HG02981 (cell line): ENCODE results near the gene FRS2.

Experiments
- ATAC-seq: cut with Tn5 transposase; IDR thresholded peaks from one replicate; pipeline ENCODE4 v1.9.1; 2021; ENCODE audit warnings: mild to moderate bottlenecking, moderate library complexity; ENCODE audit not compliant: unreplicated experiment

The FRS2 gene

DNA sequence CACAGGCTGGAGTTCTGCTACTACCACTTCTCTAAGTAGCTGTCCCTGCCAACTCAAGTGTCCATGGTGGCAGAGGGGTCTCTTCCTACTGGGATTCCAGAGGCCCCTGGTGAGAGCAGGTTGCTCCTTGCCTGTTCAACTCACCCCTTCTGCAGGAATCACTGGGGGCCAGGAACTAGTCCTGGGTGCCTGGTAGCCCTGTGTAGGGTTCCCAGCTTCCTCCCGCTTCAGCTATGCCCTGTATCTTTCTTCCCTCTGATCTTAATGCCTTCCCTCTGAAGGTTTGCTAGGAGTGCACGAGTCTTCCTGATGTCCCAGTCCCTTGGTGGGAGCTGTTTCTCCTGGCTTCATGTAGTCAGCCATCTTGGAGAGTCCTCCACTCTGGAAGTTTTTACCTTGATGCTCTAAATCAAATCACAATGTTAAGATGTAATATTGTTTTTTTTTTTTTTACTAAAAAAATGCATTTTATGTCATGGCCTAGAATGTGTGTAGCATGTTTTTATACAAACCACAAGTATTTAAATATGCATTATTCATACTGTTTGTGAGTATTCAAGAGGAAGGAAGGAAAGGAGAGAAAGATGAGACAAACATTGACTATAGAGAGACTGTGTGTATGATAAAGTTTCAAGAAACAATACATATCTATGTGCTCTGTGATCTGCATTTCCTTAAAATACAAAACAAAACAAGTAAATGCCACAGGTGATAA, 54.7 kb downstream of the FRS2 start:
- ATAC-seq, result no peak

DNA sequence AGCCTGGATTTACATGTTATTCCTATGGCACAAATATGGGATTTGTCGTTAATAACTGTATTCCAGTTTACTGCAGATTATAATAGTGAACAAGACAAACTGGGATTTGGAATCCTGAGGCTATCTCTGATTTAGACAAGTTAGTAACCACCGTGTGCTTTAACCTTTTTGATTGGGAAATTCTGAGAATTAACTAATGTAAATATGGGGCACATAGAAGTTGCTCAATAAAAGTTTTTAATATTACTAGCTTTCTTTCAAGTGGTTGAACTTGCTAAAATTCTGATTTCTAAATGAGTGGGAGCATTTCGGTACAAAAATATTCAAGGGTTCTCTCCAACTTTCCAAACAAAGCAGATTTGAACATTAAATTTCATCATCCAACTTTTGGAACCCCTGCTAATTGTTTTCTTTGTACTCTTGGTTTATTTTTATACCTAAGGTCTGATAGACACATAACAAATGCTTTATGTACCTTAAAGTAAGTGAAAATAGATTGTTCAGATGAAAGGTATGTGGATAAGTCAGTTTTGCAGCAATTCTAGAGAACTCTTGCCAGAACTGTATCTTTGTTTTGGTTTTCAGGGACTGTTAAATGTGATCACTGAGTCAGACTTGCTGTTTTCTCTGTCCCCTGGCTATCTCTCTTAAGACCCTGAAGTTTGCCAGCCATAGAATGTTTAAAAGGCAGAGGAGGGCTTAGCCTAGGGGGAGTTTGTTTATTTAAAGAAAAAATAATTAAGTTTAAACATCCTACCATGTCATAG, 57.5 kb downstream of the FRS2 start:
- ATAC-seq, result no peak

- no peak for ATAC-seq
Observed at GRCh38 chr12:69529021-69529420, 58.8 kb downstream of the FRS2 start.

- ATAC-seq, result no peak
Observed at GRCh38 chr12:69533844-69534243, 63.7 kb downstream of the FRS2 start.

- ATAC-seq, result peak; percentile 98
Observed at GRCh38 chr12:69534389-69534822, 64.2 kb downstream of the FRS2 start.

GRCh38 chr12:69540987-69541386, 70.8 kb downstream of the FRS2 start:
- ATAC-seq, result no peak

DNA sequence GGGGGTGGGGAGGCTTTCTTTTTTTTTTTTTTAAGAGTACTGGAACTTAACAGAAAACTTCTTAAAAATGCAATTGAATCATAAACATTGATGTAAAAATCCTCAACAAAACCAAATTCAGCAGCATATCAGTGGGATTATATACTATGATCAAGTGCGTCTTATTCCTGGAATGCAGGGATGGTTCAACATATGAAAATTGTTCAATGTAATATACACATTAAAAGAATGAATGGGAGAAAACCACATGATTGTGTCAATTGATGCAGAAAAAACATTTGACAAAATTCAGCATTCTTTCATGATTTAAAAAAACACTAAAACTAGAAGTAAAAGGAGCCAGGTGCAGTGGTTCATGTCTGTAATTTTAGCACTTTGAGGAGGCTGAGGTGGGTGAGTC, 73.9 kb downstream of the FRS2 start:
- ATAC-seq, result no peak

DNA sequence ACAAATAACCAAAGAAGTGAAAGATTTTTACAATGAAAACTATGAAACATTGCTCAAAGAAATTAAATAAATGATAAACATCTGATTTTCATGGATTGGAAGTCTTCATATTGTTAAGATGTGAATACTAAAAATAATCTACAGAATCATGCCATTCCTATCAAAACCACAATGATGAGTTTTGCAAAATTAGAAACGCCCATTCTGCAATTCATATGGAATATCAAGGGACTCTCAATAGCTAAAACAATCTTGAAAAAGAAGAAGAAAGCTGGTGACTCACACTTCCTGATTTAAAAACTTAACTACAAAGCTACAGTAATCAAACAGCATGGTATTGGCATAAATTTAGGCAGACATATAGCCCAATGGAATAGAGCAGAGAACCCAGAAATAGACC, 74.9 kb downstream of the FRS2 start:
- ATAC-seq, result no peak

DNA sequence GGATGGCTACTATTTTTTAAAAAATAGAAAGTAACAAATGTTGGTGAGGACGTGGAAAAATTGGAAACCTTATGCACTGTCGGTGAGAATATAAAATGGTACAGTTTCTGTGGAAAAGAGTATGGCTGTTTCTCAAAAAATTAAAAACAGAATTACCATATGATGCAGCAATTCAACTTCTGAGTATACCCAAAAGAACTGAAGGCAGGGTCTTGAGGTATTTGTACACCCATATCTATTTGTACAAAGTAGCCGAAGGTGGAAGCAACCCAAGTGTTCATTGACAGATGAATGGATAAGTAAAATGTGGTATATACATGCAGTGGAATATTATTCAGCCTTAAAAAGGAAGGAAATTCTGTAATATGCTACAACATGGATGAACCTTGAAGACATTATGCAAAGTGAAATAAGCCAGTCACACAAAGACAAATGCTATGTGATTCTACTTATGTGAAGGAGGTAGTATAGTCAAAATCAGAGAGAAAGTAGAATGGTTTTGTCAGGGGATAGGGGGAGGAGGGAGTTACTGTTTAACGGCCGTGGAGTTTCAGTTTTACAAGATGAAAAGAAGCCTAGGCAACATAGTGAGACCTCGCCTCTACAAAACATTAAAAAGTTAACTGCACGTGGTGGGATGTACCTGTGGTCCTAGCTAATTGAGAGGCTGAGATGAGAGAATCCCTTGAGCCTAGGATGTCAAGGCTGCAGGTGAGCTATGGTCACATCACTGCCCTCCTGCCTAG, 76.7 kb downstream of the FRS2 start:
- peak; percentile 98 for ATAC-seq

GRCh38 chr12:69548687-69549086, 78.5 kb downstream of the FRS2 start:
- ATAC-seq, result no peak

DNA sequence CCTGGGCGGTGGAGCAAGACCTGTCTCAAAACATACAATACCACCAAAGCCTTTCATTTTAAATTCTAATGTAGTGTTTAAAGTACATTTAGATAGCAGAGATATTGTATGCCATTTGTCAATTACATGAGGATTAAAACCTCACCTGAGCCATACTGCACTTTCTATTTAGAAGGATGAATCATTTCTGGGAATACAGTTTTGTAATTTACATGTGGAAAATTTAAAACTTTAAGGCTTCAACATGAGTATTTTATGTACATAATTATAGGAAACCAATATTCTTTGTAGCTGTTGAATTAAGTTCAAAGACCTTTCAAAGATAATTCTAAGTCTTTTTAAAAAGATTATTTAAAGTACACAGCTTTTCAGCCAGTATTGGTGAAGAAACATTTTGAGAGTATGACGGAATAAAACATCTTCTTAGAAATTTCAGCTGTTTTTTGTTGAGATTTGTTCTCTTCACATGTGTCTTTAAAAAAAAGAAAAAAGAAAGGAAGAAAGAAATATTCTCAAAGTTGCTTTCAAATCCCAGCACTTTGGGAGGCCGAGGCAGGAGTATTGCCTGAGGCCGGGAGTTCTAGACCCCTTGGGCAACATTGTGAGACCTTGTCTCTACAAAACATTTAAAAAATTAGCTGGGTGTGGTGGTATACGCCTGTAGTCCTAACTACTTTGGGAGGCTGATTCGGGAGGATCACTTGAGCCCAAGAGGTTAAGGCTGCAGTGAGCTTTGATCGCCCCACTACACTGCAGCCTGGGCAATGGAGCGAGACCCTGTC, 80.6 kb downstream of the FRS2 start:
- no peak for ATAC-seq

DNA sequence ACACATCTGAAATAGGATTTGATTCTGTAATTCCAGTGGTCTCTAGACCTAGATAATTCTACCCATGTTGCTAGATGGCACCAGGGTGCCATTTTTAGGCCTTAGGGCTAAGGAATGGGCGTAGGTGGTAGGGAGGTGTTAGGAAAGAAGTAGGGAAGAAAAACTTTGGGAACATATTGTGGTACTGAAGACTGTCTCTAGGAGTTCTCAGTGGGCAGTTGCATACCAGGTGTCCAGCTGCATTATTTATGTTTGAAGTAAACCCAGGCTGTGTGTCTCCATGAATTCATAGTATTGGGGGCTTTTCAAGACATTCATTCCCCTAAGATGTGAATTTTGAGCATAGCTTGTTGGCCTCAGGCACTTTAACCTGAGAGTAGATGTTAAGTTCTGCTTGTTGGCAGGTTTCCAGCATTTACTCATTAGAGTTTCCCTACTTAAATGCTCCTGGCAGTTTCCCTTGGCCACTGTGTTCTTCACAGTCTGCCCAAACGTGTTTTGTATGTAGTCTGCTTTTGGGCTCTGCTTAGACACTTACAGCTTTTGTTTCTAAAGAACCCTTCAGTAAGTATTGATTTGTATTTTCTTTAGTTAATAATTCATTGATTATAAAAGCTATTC, 83.5 kb downstream of the FRS2 start:
- ATAC-seq, result no peak

DNA sequence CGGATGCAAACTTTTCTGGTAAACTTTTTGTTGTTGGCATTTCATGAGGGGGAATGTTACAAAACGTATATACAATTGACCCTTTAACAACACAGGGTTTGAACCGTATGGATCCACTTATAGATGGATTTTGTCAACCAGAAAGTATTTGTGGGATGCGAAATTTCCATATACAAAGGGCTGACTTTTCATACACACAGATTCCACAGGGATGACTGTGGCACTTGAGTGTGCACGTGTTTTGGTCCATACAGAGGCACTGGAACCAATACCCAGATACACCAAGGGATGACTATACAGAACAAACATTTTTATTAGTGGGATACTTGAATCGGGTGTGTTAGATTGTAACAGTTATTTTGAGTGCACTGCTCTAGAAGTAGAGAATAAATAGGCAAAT, 85.3 kb downstream of the FRS2 start:
- no peak for ATAC-seq

GRCh38 chr12:69556383-69556782, 86.2 kb downstream of the FRS2 start:
- ATAC-seq, result no peak

DNA sequence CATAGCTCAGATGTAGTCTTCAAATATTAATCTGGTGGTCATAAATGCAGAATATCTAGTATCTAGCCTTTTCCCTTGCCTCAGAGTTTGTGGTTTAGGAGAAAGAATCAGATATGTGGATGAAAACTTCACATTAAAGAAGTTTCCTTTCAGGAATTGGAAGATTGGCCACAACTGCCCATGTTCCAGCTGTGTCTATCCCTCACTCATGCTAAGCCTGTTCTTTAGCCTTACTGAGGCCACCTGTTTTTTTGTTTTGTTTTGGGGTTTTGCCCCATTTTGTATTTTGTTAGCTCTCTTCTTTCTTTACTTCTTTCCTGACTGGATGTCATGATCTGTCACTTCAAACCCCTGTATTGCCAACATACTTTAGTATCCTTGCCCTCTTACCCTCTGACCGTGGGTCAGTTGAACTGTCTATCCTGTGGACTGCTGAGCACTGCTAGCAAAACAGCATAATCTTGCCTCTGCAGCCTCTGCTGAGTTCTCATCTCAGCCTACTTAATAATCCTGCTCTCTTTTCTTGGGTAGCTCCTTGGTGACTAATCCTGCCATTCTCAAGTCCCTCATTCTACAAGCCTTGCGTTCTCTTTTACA, 93.1 kb downstream of the FRS2 start:
- no peak for ATAC-seq

- ATAC-seq, result no peak
Observed at GRCh38 chr12:69566603-69567002, 96.4 kb downstream of the FRS2 start.

DNA sequence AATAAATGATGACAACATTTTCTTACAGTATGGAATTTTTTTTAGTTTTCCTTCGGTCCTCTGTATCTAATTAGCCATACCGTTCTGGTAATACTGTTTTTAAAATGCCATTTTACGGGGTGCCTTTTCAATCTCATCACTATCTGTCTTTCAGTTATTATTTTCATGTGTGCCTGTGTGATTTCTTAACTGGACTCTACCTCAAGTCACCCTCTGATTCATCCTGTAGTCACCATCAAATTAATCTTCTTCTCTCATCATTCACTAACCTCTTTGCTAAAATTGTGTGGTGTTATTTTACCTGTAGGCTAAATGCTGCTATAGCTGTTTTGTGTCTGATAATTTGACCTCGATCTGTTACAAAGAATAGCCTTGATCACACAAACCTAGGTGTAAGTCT, 99.0 kb downstream of the FRS2 start:
- no peak for ATAC-seq

DNA sequence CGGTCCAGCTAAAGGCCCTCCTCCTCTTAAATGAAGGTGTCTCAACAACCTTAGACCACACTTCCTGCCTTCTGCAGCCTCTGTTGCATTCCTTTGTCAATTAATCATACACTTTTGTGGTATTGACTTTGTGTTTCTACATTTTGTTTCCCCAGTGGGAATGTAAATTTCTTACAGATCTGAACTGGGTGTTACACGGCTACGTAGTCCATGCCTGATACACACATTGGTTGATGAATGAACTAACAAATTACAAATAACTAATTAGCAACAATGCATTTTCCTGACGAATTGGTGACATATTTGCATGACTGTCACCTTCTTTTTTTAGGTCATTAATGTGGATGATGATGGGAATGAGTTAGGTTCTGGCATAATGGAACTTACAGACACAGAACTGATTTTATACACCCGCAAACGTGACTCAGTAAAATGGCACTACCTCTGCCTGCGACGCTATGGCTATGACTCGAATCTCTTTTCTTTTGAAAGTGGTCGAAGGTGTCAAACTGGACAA, 99.9 kb downstream of the FRS2 start:
- ATAC-seq, result no peak

DNA sequence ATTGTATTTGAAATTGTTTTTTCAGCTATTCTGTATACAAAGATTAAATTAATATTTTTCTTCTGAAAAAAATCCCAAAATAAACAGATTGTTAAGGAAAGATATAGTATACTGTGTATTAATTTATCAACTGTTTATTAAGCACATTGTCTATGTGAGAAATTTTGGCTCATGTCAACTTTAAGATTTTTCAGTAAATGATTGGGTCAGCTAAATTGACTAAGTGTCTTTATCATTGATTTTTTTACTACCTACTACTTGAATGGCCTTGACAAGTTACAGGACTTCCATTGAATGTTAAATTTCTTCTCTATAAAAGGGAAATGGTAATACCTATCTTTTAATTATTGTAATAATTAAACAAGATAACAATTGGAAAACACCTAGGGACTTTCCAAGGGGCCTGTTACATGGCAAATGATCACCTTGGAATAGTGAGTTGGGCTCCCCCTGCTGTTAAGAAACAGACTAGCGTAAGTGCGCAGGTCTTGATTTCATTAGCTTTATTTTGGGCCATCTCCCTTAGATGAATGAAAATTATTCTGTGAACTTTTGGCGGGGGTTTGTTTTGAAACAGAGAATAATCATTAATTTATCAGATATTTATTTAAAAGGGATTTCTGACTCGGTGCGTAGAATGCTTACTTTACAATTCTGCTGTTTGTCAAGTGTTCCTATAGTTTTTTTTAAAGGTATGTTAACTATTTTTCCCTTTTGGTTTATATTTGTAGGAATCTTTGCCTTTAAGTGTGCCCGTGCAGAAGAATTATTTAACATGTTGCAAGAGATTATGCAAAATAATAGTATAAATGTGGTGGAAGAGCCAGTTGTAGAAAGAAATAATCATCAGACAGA, 100.6 kb downstream of the FRS2 start:
- ATAC-seq, result peak; percentile 81
